ENCODE measurements around the gene AP1G2. TPM values are rescaled to one million over a fixed set of nuclear protein-coding genes. Genes with fewer than 3 reads are reported as not detected.
"Not testable (repeated sequence)": the region's sequence is repeated elsewhere in the genome, so short reads cannot be mapped to it uniquely, and the experiment has no call there.

AP1G2 gene
- polyA plus RNA-seq, 1 donor = 15.3 TPM

DNA sequence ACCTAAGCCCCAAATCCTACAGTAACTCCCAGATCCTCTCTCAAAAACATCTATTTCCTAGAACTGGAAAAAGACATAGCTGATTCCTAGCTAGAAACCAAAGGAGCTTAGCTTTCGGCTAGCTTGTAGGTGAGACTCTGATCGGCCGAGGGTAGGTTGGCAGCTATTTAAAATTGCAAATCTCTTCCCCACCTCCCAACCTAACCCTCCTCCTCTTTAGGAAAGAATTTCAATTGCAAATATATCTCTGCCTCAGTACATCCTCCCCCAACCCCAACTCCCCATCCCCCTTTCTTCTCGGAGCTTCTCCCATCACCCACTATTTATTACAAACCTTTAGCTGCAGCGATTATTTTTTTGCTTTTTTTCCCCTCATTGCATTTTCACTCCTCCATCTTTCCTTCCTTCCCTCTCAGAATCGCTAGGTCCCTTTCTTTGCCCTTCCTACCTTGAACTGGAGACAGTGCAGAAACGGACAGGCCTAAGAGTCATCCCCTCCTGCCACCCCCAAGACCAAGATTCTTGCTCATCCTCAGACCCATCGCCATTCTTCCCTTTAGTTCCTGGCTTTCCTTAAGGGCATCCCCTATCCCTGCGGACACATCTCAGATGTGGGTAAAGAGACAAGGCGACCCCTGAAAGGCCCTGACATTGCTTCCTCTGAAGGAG is 29.4 kb downstream of the AP1G2 start:
- no peak for DNase-seq (ENCODE audit: low read depth)

DNA sequence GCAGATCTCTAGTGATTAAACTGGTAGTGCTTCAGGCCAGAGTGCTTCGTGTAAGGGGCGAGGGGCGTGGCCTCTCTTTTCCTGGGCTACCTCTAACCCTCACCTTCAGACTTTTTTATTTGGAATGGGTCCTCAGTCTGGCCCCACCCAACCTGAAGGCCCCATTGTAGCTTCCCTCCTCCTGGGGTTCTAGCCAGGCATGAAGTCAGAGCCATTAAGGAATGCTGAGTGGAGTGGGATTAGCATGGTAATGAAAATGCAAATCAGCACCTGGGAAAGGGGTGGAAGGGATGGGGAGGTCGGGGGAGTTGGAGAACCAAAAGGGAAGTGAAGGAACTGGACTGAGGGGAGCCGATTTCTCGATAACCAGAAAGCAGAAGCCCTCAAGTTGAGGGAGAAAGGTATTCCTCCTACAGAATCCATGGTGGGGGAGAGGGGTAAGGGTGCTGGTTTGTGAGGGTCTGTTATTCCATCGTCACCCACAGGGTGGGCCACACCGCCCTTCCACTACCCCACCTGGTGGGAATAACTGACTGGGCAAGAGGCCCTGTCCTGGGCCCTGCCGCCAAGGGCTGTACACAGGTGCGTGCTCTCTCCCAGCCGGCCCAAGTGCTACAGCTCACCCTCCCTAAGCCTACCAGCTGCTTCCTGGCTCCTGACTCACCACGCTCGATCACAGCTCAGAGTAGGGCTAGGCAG is 30.1 kb downstream of the AP1G2 start:
- DNase-seq (ENCODE audit: low read depth) = no peak

DNA sequence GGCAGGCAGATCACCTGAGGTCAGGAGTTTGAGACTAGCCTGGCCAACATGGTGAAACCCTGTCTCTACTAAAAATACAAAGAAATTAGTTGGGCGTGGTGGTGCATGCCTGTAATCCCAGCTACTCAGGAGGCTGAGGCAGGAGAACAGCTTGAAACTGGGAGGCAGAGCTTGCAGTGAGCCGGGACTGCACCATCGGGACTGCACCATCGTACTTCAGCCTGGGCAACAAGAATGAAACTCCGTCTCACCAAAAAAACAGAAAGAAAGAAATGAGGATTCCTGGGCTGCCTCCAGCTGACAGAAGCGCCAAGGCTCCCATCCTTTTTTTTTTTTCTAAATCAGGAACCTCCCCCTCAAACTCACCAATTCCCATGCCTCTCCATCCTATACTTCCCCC is 30.7 kb downstream of the AP1G2 start:
- not testable (repeated sequence) for DNase-seq (ENCODE audit: low read depth)

DNA sequence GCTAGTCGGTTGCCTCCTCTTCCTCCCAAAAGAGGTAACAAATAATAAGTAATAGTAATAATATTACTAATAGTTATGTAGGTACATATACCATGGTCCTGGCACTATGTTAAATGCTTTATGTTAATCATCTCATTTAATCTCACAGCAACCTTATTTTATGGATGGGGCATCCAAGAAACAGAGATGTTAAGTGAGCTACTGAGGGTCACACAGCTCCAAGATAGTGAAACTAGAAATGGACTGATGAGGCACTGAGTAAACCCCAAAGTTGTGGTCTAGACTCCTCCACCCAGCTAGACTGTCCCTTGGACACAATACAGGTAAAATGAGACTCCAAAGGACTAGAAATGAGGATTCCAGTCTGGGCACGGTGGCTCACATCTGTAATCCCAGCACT is 31.1 kb downstream of the AP1G2 start:
- no peak for DNase-seq (ENCODE audit: low read depth)

DNA sequence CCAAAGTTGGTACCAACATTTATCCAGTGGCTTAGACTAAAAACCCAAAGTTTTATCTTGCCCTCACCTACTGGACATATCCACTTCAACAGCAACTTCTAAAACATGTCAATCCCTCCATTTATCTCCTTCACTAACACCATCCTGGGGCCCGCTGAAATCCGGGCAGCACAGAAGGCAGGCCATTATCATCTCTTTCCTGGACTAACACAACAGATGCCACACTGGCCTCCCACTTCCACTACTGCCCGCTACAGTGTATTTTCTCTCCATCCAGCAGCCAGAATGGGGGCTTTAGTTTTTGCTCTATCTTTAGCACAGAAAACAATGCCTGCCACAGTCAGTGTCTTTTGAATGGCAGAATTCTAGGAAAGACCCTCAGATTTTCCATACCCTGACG is 31.6 kb downstream of the AP1G2 start:
- DNase-seq (ENCODE audit: low read depth) = no peak

DNA sequence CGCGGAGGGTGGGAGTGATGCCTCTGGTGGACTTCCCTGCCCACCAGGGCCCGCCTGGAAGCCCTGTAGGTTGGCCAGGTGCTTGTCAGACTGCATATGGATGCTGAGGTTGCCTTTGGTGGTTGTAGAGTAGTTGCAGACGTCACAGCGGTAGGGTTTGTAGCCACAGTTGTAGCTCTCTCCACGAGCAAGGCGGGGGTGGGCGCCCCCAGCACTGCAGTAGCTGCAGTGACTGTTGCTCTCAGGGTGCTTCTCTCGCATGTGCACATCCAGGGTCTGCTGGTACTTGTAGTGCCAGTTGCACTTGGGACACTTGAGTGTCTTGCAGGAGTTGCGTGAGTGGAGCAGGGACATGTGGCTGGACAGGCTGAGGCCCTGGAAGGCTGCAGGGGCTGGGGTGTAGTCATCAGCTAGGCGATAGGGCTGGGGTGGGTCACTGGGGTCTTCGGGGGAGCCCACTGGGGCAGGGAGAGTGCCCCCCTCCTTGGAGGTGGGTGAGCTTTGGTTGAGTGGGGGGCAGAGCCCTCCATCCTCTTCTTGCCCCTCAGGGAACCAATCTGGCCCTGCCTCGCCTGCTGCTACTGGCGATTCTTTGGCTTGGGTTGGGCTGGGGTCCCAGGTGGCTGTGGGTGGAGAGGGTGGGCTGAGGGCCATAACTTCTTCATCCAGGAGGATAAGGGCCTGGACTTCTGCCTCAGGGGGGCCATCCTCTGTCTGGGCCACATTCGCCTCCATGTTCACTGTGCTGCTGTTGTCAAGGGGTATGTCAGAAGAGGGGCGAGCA is 33.7 kb downstream of the AP1G2 start:
- no peak for DNase-seq (ENCODE audit: low read depth)

DNA sequence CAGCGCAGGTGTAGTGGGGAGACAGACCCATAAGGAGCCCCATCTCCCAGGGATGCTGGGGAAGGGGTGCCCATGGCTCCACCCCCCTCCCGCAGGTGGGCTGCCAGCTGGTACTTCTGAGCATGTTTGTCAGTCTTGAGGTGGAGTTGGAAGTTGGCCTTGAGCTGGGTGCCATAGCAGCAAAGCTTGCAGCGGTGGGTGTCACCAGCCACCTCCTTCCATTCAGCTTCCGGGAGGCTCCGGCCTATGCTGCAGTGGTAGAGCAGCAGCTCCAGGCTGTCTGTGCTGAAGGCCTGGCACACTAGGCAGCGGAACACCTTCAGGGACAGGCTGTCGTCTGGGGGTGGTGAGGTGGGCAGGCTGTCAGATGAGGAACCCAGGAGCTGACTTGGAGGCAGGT is 34.9 kb downstream of the AP1G2 start:
- no peak for DNase-seq (ENCODE audit: low read depth)

DNA sequence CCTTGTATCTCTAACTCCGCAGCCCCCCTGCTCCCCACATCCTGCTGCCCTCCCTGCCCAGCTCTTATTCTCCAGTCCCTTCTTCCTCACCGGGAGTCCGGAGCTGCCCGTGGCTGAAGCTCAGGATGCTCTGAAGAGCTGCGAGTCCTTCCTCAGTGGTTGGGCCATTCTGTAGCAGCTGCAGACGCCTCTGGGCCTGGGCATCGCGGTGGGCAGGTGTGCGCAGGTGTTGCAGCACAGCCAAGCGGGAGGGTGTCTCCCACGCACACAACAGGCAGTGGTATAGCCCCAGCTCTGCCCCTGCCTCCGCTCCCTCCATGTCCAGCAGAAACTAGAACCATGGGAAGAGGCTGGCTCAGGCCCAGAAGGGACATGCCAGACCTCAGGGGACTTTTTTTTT is 36.2 kb downstream of the AP1G2 start:
- DNase-seq (ENCODE audit: low read depth) = no peak

DNA sequence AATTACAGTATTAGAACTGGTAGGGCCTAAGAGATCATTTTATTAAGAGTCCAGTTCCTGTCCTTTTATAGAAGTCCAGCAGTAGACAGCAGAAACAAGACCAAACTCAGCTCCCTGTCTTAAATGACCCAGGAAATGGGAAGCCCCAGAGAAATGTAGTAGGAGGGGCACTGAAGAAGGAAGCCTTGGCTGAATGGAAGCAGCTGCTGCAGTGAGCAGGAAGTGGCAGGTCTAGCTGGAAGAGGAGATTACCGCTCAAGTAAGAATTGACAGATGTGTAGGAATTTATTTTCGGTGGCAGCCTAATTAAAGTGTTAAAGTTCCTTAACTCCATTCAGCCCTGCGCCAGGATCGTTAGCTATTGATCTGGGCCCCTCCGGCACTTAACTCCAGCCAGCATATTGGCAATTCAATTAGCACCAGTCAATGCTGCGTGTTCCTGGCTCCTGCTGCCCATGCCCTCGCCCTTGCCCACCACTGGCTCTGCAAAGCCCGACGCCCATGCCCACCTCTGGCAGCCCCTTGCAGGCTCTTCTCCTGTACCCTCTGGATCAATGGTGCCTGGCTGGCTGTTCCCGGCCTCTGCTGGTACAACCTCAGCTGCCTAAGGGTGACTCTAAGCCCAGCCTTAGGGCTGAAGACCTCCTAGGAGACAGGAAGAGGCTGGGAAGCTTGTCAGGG is 37.1 kb downstream of the AP1G2 start:
- no peak for DNase-seq (ENCODE audit: low read depth)

DNA sequence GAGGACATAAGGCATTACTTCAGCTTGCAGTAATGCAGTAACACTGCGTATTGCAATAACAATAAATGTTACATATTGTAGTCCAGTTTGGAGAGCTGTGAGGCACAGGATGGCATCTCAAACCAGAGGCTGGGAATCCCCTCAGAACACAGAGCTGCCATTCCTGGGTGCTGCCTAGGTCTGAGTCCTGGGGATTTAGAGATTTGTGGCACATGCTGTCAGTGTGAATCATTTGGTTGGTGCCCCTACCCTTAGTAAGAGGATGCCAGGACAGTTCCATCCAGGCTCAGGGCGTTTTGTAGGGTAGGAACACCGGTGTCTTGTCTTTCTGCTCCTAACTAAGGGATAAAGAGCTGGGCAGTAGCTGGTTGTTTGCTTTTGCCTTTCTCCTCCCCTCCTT is 38.6 kb downstream of the AP1G2 start:
- DNase-seq (ENCODE audit: low read depth) = no peak

DNA sequence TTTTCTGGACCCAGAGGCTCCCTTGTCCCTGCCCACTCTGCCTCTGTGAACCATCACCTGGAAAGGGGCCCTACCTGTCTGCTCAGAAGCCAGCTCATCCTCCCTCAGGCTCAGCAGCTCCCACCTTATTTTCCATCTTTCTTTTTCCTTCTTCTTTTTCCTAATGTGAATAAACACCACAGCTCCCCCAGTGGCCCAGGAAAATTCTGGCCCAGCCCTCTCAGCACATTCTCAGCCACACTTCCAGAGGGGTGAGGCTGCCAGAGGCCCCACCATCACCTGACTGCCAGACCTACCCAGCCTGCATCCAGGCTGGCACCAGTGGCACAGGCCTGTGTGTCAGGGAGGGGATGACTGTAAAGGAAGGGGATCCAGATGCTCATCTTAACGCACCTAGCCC is 39.0 kb downstream of the AP1G2 start:
- DNase-seq (ENCODE audit: low read depth) = no peak

DNA sequence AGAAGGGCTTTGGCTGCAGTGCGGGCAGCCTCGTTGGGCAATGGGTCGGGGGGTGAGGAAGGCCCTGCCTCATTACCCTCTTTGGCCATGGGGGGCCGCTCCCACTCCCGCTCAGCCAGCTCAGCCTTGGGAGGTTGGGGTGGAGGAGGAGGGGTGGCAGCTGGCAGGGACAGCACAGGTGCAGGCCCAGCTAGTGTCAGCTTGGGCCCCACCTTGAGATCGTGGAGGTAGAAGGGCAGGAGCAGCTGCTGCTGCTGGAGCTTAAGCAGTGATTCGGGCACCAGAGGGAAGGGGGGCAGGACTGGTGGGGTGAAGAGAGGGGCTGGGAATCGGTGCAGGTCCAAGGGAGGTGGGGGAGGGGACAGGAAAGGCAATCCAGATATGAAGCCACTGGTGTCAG is 42.0 kb downstream of the AP1G2 start:
- no peak for DNase-seq (ENCODE audit: low read depth)

DNA sequence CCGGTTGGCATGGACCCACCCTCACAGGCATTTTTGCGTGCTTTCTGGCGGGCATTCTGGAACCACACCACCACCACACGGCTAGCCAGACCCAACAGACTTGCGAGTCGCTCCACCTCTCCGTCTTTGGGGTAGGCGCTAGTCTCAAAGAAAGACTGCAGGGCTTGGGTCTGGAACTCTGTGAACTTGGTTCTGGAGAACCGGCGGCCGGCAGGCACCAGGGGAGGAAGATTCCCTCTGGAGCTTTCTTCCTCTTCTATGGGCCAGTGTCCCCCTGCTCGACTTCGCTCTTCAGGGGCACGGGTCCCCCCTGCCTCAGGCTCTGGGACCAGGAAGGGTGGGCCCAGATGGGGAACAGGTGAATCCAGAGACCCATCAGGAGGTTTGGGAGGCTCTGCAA is 42.6 kb downstream of the AP1G2 start:
- no peak for DNase-seq (ENCODE audit: low read depth)

DNA sequence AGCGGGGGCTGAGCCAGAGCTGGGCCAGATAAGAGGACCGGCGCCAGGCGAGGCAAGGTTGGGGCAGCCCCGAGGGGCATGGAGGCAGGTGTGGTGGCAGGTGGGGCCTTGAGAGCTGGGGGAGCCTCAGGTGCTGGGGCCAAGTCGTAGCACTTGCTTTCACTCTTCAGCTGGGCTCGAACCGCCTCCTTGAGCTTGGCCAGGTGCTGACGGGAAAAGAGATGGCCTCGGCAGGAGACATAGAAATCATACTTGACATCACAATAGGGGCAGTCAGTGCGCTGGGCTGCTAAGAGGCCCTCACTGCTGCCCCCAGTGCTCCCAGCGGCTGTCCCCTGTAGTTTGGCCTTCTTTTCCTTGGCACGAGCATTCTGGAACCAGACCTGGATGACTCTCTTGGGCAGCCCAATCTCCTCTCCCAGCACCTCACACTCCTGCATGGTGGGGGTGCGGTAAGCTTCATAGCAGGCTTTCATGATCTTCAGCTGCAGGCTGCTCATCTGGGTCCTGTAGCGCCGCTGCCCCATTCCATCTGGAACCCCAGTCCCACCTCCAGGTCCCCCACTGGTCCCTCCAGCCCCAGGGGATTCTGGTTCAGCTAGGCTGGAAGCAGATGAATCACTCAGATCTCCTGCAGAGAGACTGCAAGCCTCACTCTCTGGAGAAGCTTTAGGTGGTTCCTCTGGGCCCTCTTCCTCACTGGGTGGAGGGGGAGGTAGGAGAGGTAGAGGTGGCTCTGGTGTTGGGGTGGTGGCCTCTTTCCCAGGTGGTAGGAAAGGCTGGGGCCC is 44.2 kb downstream of the AP1G2 start:
- no peak for DNase-seq (ENCODE audit: low read depth)

DNA sequence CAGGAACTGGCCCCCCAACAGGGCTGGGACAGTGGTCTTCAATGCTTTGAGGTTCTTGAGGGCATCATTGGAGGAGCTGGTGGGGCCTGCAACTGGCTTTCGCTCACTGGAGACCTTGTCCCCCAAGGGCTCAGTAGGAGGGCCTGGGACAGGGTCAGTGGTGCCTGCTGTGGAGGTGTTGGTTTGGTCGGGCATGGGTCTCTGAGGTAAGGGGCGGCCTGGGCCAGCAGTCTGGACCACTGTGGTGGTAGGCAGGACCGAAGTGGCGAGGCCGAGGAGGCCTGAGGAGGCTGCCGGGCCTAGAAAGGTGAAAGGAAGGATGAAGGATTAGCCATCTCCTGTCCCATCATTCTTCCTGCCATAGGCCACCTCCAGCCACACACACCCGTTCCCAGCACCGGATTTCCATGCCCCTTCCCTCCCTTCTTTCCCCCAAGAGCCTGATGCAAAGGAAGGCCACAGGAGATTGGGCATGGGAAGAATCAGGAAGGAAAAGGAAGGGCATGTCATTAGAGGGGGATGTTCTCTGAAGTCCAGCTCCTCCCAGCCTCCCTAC is 44.9 kb downstream of the AP1G2 start:
- no peak for DNase-seq (ENCODE audit: low read depth)

DNA sequence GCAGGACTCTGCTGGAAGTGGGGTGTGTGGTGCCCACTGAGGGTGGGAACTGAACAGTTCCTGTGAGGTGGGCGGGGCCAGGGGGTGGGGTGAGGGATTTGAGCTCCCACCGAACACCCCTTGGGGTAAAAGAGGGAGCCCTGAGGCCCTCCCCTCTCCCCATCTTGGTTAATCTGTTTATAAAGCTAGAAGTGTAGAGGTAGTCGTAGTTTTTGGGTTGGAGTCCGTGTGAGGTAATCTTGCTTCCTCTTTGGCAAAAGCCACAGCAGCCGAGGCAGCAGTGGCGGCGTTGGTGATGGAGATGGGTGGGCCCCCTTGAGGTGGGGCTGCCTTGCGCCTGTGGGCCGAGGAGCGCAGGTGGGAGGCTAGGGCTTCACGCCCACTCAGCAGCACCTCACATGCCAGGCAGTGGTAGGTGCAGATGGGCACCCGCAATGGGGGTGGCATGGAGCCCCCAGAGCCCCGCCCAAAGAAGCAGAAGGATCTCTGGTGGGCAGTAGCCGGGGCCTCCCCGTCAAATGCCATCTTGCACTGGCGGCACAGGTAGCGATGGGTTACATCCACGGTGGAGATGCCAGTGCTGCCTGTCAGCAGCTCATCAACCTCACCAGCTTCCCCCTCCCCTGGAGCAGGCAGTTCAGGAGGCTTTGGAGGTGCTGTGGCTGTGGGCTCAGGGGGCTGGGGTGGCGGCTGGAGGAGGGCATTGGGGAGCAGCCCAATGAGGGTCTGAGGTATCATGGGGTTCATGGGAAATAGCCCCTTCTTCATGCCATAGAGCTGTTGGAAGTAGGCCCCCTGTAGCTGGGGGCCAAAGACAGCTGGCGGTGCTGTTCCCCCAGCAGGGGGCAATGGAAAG is 45.6 kb downstream of the AP1G2 start:
- DNase-seq (ENCODE audit: low read depth) = no peak

DNA sequence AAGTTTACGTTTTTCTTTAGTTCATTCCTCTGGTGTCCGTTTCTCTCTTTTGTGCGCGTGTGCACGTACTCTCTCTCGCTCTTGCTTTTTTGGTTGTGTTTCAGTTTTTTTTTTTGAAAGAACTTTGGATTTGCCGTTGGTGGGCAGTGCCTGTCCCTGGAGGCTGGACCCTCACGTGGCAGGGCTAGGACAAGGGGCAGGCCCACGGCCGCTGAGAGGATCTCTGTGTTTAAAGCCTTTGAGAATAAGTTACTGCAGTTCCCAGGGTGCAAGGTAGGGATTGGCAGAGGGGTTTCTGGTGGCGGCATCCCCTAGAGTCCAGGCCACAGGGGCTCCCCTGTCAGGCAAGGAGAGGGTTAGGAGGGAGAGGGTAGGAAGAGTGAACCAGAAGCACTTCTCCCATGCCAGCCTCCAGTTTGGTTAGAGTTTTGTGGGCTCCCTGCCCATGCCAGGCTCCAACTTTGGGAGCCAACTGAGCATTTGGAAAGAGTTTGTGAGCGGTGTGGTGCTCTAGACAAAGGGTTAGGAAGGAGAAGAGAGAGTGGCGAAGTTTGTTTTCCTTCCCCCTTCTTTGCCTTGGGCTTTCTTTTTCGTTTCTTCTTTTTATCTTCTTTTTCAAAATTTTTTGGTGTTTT is 46.6 kb downstream of the AP1G2 start:
- DNase-seq (ENCODE audit: low read depth) = no peak

DNA sequence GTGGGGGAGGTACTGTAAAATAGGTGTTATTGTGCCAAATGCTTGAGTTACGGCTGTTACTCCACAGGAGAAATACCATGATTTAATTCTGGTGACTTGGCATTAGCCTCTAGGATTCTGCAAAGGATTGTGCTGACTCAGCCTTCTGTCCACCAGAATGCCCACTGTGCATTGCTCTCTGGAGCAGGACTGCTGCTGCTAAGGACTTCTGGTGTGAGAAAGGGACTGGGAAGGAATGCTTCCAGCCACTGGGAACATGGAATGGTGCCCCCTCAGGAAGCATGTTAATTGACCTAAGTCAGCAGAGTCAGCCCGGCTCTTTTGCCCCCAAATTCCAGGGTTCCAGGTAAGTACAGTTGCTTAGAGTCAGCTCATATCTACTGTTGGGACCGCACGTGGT is 48.9 kb downstream of the AP1G2 start:
- no peak for DNase-seq (ENCODE audit: low read depth)

DNA sequence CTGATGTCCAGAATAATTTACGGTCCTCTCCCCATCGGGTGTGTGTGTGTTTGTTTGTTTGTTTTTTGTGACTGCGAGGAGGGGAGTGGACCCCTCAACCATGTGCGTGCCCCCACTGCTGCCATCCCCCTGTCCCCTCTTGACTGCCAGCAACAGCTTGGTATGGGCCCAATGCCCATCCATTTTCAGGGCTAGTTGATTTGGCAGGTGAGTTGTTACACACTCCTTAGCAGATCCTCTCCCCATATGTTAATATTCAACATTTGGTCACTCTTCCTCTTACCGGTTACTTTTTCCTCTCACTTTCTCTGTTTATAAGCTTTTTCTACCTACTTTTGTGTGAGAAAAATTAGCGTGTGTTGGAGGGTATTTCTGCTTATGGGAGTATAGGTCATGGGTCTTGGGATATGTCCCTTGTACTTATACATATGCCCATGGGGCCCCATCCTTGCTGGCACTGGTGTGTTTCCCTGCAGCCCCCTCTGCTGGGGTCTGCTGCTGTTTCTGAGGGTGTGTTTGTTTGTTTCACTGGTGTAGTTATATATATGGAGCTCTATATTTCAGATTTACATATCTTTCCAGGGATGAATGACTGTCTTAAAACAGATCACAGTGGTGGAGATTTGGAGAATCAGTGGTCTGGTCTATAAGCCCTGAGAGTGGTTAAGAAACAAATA is 49.8 kb downstream of the AP1G2 start:
- no peak for DNase-seq (ENCODE audit: low read depth)

All from forelimb muscle (tissue), 1 donor.